22Rv1 (cell line): ENCODE measurements around the gene EIF5A.

ENCODE experiments used
- H3K27ac ChIP-seq: fragments of 450-650 bp; 2 replicates; pipeline ENCODE4 v1.5.1; 2017
- ZFX ChIP-seq: fragments of 450-650 bp; IDR thresholded peaks from 2 replicates; pipeline ENCODE4 v1.6.1; 2017; ENCODE audit warnings: antibody characterized with exemption, borderline replicate concordance
- TF ChIP-seq, protein P1 (sequence below): fragments of 450-650 bp; IDR thresholded peaks from 2 replicates; pipeline ENCODE4 v1.5.1; 2017; ENCODE audit warnings: mild to moderate bottlenecking

EIF5A gene

DNA sequence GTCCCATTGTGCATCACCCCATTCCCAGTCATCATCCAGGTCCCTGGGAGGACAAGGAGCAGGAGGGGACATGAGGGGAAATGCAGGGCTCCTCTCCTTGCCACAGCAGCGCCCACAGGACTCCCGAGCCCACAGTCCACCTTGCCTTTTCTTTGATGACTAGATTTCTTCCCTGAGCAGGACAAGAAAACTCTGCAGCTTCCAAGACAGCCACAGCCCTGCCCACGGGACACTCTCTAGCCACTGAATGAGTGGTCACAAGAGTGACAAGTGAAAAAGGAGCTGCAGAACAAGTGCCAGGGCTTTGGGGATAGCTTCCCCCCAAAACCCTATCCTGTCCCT lies 17.0 kb downstream of the EIF5A start:
- no peak overlapping the region for H3K27ac ChIP-seq
- TF ChIP-seq, protein P1, sequence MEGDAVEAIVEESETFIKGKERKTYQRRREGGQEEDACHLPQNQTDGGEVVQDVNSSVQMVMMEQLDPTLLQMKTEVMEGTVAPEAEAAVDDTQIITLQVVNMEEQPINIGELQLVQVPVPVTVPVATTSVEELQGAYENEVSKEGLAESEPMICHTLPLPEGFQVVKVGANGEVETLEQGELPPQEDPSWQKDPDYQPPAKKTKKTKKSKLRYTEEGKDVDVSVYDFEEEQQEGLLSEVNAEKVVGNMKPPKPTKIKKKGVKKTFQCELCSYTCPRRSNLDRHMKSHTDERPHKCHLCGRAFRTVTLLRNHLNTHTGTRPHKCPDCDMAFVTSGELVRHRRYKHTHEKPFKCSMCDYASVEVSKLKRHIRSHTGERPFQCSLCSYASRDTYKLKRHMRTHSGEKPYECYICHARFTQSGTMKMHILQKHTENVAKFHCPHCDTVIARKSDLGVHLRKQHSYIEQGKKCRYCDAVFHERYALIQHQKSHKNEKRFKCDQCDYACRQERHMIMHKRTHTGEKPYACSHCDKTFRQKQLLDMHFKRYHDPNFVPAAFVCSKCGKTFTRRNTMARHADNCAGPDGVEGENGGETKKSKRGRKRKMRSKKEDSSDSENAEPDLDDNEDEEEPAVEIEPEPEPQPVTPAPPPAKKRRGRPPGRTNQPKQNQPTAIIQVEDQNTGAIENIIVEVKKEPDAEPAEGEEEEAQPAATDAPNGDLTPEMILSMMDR, result peak; percentile 71
- no peak for TF ChIP-seq ZFX

GRCh38 chr17:7325031-7325528 lies 17.7 kb downstream of the EIF5A start:
- no peak overlapping the region for H3K27ac ChIP-seq
- no peak for TF ChIP-seq ZFX
- TF ChIP-seq, protein P1, result no peak

DNA sequence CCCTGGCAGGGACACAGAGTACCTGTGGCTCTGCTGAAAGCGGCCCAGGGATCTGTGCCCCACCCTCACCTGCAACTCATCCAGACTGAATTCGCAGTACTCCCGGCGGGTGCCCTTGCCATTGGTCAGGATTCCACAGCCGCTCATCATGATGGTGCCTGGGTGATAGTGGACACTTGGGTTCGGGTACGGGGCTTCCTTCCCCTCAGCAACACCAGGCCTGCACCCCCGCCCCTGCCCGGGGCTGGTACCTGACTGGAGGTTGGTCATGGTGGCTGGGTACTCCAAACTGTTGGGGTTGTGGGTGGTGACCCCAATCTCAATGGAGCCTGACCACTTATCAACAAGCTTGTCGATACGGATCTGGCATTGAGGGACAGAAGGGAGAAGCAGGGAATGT lies 18.8 kb downstream of the EIF5A start:
- no peak overlapping the region for H3K27ac ChIP-seq
- no peak for TF ChIP-seq ZFX
- TF ChIP-seq, protein P1, result no peak

GRCh38 chr17:7327056-7327455 lies 19.6 kb downstream of the EIF5A start:
- TF ChIP-seq, protein P1, result no peak
- no peak for TF ChIP-seq ZFX
- H3K27ac ChIP-seq, result no peak overlapping the region

GRCh38 chr17:7327501-7327900 lies 20.1 kb downstream of the EIF5A start:
- TF ChIP-seq ZFX, result no peak
- TF ChIP-seq, protein P1, result no peak
- H3K27ac ChIP-seq, result no peak overlapping the region

- peak overlapping the region; percentile 85 for H3K27ac ChIP-seq
- no peak for TF ChIP-seq ZFX
- TF ChIP-seq, protein P1, result no peak
Measured at GRCh38 chr17:7328009-7328408, 20.6 kb downstream of the EIF5A start.

- TF ChIP-seq, protein P1, result no peak
- no peak for TF ChIP-seq ZFX
Measured at GRCh38 chr17:7328840-7329373, 21.5 kb downstream of the EIF5A start, which contains the start of gene NEURL4. NEURL4 (minus strand) TSS chr17:7329335; CDS start chr17:7329312, 23 bp downstream.

More at GRCh38 chr17:7328840-7329373, 21.5 kb downstream of the EIF5A start, which contains the start of gene NEURL4:
- peak within 1 kb of the TSS; percentile 85 for H3K27ac ChIP-seq
